ENCODE data around the gene CYP26B1.

The CYP26B1 gene, protein sequence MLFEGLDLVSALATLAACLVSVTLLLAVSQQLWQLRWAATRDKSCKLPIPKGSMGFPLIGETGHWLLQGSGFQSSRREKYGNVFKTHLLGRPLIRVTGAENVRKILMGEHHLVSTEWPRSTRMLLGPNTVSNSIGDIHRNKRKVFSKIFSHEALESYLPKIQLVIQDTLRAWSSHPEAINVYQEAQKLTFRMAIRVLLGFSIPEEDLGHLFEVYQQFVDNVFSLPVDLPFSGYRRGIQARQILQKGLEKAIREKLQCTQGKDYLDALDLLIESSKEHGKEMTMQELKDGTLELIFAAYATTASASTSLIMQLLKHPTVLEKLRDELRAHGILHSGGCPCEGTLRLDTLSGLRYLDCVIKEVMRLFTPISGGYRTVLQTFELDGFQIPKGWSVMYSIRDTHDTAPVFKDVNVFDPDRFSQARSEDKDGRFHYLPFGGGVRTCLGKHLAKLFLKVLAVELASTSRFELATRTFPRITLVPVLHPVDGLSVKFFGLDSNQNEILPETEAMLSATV

DNA sequence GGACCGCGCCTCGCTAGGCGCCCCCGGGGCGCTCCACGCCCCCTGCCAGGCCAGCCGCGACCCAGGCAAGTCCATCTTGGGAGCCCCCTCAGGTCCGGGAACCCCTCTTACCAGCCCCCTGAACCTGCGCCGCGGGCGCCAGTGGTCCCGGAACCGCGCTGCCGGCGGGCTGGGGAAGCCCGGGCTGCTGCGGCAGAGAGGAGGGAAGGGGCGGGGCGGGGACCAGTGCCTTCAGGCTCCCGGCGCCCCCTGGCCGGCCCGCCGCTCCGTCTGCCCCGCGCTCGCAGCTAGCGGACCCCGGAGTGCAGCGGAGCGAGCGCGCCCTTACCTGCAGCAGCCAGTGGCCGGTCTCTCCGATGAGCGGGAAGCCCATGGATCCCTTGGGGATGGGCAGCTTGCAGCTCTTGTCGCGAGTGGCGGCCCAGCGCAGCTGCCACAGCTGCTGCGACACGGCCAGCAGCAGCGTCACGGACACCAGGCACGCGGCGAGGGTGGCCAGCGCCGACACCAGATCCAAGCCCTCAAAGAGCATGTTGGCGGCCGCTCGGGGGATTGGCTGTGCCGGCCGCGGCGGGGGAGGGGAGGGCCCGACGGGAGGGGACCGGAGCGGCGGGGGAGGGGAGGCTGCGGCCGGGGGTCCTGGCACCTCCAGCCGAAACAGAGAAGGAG is at the start of gene CYP26B1:
TSS of gene CYP26B1 (minus strand) at position 560 of the 669 bp plus-strand sequence. CDS start at position 532, 28 bp downstream.
- no peak for DNase-seq

- no peak for DNase-seq
Measured at GRCh38 chr2:72193723-72194122, 46.1 kb upstream of the CYP26B1 start.

GRCh38 chr2:72191441-72191840 is 43.8 kb upstream of the CYP26B1 start:
- no peak for DNase-seq

DNA sequence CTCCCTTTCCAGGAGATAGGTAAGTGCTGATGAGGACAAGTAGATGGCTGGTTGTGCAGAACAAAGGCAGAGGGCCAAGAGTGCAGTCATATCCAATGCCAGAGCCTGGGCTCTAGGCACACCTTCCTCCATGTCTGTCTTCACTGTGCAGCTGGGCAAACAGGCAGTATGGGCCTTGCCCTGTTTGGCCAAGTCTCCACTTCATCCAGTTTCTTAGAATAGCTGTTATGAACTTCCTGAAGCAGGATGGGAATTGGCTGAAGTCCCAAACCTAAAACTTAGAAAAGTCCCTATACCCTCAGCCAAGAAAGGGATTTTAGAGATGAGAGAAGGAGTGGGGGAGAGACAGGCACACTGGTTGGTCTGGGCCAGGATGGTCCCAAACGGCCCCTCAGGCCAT is 37.5 kb upstream of the CYP26B1 start:
- no peak for DNase-seq

DNA sequence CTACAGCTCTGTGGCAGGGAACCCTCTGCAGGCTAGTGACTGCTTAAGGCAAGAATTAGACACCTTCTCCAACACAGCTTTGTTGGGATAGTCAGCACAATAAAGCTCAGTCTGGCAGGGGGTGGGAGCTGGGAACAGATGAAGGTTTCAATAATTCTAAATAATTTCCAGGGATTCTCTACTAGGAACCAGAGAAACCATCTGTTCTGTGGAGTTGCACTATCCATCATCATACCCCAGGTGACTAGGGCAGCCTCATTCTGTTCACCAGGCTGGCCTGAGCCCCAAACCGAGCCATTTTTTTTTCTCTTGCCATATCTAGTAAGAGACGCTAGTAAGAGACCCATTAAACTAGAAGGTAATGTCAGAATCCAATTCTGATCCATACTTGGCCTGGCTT is 35.8 kb upstream of the CYP26B1 start:
- DNase-seq, result no peak

DNA sequence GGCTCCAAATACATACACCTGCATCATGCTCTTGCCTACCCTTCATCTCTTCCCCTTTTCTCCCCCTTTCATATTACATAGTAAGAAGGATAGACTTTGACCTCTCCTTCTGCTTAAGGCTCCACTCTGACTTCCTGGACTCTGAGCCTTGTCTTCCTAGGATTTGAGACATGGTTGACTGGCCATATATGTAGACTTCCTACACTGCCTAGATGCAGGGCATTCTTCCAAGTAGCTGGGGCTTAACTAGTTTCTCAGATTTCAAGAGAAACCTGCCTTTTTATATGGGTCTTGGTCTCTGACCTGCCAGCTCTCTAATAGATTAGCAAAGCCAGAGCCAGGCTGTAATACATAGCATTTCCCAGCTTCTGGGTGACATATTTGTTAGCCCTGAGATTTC is 35.4 kb upstream of the CYP26B1 start:
- no peak for DNase-seq

DNA sequence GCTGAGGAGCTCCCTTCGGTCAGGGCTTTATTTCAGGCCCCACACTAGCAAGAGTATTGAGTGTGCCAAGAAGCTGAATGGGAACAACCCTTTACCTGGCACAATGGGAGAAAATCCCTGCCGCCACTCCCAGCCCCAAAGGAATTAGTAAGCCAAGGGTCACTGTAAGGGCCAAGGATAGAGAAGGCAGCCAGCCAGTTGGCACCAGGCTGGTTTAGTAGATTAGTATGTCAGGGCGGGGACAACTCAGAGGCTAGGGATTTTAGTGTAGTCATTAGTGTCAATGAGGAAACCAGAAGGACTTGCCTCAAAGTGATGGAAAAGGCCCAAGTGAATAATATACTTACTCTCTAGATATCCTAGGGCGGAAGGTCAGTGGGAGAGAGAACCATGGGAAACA is 34.9 kb upstream of the CYP26B1 start:
- DNase-seq, result no peak

- no peak for DNase-seq
Measured at GRCh38 chr2:72181616-72182015, 34.0 kb upstream of the CYP26B1 start.

GRCh38 chr2:72180351-72180750 is 32.7 kb upstream of the CYP26B1 start:
- no peak for DNase-seq

- DNase-seq, result no peak
Measured at GRCh38 chr2:72178551-72178950, 30.9 kb upstream of the CYP26B1 start.

GRCh38 chr2:72176281-72176680 is 28.6 kb upstream of the CYP26B1 start:
- DNase-seq, result no peak

DNA sequence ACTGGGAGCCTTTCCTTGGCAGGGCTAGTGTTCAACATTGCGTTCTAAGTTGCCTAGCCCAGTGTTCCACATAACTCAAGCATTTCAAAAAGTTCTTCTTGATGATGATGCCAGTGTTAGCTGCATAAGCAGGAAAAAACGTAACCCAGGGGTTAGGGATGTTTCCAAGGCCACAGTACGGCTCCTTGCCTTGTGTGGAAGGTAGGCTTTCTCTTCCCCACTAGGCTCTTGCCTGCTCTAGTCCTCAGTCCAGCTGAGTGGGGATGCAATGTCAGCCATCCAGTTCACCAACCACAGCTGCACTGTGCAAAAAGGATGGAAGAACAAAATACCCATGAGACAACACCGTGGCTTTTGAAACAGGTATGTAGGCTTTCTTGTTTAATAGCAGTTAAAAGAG is 28.0 kb upstream of the CYP26B1 start:
- DNase-seq, result no peak

- DNase-seq, result no peak
Measured at GRCh38 chr2:72173640-72174321, 26.1 kb upstream of the CYP26B1 start.

GRCh38 chr2:72172478-72172877 is 24.8 kb upstream of the CYP26B1 start:
- DNase-seq, result no peak

DNA sequence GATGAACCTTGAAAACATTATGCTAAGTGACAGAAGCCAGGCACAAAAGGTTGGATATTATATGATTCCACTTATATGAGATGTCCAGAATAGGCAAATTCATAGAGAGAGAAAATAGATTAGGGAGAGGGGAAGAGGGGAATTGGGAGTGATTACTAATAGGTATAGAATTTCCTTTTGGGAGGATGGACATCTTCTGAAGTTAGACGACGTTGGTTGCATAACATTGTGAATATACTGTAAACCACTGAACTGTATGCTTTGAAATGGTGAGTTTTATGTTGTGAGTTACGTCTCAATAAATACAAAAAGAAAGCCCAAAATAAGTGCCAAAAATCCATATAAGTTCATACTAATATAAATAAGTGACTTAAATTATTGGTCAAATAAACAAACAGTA is 18.6 kb upstream of the CYP26B1 start:
- DNase-seq, result no peak

- DNase-seq, result no peak
Measured at GRCh38 chr2:72165792-72166191, 18.1 kb upstream of the CYP26B1 start.

- no peak for DNase-seq
Measured at GRCh38 chr2:72162574-72162973, 14.9 kb upstream of the CYP26B1 start.

- DNase-seq, result no peak
Measured at GRCh38 chr2:72159211-72159993, 11.7 kb upstream of the CYP26B1 start.

- DNase-seq, result no peak
Measured at GRCh38 chr2:72157871-72158771, 10.5 kb upstream of the CYP26B1 start.

- no peak for DNase-seq
Measured at GRCh38 chr2:72156872-72157271, 9.2 kb upstream of the CYP26B1 start.

DNA sequence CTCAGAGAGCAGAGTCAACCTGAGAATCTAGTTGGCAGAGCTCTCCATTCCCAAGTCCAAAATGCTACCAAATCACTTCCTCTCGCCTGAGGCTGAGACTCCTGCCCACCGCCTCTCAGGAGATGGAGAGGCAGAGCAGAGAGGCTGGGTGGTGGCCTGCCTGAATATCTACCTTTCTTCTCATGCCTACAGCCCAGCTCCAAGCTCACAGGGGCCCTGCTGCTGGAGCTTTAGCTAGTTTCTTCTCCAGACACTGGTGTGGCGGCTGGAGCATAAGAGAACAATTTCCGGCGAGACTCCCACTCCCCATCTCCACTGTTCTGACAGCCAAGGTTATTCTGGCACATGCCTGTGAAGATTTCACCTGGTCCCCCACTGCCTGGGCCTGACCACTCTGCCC is 8.1 kb upstream of the CYP26B1 start:
- DNase-seq, result no peak

DNA sequence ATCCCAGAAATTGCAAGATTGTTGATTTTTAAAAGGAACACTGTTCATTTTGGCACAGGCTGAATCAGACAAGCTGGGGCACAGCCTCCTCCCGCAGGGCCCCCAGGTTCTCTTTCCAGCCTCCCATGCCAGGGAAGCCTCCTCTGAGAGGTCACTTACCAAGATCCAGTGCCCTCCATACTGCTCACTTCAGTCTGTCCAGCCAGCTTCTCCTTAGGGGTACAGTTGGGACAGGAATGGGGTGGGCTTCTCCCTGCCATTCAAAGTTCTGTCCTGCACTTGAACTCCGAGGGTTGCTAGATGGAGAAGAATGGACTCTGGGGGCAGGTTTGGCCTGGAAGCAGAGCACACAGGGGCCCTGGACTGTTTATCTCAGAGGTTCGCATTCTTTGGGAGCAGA is 7.5 kb upstream of the CYP26B1 start:
- no peak for DNase-seq
